ENCODE results near the gene BICD1. TPM values are rescaled to one million over a fixed set of nuclear protein-coding genes. Genes with fewer than 3 reads are reported as not detected.
"Not testable (repeated sequence)": the region's sequence is repeated elsewhere in the genome, so short reads cannot be mapped to it uniquely, and the experiment has no call there.

BICD1 gene
- total RNA-seq, 1 donor from 2014 or later = 561 TPM

DNA sequence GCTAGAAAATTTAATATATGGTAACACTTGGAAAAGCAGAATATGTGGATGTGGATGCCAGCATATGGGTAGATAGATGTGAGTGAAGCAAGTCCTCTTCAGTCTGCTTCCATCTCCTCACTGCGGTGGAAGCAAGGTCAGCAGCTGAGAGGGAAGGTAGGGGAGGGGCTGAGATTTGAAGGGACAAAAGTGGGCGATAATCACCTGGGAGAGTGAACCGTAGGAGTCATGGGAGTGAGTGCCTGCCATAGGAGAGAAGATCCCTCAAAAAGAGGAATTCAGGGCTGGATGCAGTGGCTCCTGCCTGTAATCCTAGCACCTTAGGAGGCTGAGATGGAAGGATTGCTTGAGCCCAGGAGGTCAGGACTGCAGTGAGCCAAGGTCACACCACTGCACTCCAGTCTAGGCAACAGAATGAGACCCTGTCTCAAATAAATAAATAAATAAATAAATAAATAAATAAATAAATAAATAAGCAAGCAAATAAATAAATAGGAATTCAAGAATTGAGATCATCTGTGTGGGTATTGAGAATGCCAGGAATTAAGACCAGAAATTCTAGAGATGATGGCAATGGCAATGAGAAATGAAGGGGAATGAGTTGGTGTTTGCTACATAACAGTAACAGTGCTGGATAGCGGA is 123.4 kb downstream of the BICD1 start:
- TF ChIP-seq, protein P1, sequence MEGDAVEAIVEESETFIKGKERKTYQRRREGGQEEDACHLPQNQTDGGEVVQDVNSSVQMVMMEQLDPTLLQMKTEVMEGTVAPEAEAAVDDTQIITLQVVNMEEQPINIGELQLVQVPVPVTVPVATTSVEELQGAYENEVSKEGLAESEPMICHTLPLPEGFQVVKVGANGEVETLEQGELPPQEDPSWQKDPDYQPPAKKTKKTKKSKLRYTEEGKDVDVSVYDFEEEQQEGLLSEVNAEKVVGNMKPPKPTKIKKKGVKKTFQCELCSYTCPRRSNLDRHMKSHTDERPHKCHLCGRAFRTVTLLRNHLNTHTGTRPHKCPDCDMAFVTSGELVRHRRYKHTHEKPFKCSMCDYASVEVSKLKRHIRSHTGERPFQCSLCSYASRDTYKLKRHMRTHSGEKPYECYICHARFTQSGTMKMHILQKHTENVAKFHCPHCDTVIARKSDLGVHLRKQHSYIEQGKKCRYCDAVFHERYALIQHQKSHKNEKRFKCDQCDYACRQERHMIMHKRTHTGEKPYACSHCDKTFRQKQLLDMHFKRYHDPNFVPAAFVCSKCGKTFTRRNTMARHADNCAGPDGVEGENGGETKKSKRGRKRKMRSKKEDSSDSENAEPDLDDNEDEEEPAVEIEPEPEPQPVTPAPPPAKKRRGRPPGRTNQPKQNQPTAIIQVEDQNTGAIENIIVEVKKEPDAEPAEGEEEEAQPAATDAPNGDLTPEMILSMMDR (IDR thresholded peaks at IDR 0.05; ENCODE audit: partially characterized antibody, unreplicated experiment) = no peak
- Mint-ChIP-seq H3K4me3 (ENCODE audit: unreplicated experiment) (no peak overlapping the region), H3K27ac (ENCODE audit: unreplicated experiment) (no peak overlapping the region), H3K36me3 (ENCODE audit: unreplicated experiment) (no peaks in the 10 kb centered on the region), H3K27me3 (ENCODE audit: unreplicated experiment) (peaks cover 2% of the 10 kb centered on the region), H3K4me1 (ENCODE audit: low read depth, unreplicated experiment) (peaks cover 17% of the 10 kb centered on the region), H3K9me3 (ENCODE audit: unreplicated experiment) (peaks cover 14% of the 10 kb centered on the region)
- no peak for DNase-seq

GRCh38 chr12:32230613-32230993 is 124.0 kb downstream of the BICD1 start:
- no peak overlapping the region for H3K27ac Mint-ChIP-seq (ENCODE audit: unreplicated experiment)
- peaks cover 21% of the 10 kb centered on the region for H3K4me1 Mint-ChIP-seq (ENCODE audit: low read depth, unreplicated experiment)
- DNase-seq = peak; percentile 80
- TF ChIP-seq, protein P1 (IDR thresholded peaks at IDR 0.05; ENCODE audit: partially characterized antibody, unreplicated experiment) = no peak
- peaks cover 17% of the 10 kb centered on the region for H3K9me3 Mint-ChIP-seq (ENCODE audit: unreplicated experiment)
- no peak overlapping the region for H3K4me3 Mint-ChIP-seq (ENCODE audit: unreplicated experiment)
- H3K27me3 Mint-ChIP-seq (ENCODE audit: unreplicated experiment) = peaks cover 2% of the 10 kb centered on the region
- no peaks in the 10 kb centered on the region for H3K36me3 Mint-ChIP-seq (ENCODE audit: unreplicated experiment)

DNA sequence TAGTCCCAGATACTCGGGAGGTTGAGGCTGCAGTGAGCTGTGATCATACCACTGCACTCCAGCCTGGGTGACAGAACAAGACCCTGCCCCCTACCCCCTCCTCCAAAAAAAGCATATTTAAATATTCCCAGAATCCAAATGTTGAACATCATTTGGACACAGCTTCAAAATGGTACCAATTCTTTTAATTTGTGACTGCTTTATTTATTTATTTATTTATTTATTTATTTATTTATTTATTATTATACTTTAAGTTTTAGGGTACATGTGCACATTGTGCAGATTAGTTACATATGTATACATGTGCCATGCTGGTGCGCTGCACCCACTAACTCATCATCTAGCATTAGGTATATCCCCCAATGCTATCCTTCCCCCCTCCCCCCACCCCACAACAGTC is 124.7 kb downstream of the BICD1 start:
- peaks cover 21% of the 10 kb centered on the region for H3K4me1 Mint-ChIP-seq (ENCODE audit: low read depth, unreplicated experiment)
- H3K27me3 Mint-ChIP-seq (ENCODE audit: unreplicated experiment); H3K36me3 Mint-ChIP-seq (ENCODE audit: unreplicated experiment); DNase-seq; H3K27ac Mint-ChIP-seq (ENCODE audit: unreplicated experiment); H3K4me3 Mint-ChIP-seq (ENCODE audit: unreplicated experiment): not testable (repeated sequence)
- H3K9me3 Mint-ChIP-seq (ENCODE audit: unreplicated experiment) = peaks cover 14% of the 10 kb centered on the region

DNA sequence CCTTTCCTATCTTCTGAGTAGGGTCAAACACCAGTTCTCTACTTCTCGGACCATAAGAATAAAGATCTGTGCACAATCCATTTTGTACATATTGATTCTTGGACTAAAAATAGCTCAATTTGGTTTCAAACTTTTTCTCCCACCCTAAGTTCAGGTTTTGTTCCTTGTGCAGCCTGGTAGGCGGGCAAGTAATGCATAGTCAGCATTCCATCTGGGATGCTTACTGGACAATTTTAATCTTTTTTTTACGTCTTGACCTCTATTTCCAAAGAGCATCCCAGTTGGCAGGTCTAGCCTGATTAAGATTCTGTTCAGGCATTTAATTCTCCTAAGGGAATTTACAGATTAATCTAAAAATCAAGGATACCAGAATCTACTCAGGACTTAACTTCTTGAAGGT is 126.9 kb downstream of the BICD1 start:
- TF ChIP-seq, protein P1 (IDR thresholded peaks at IDR 0.05; ENCODE audit: partially characterized antibody, unreplicated experiment) = no peak
- no peak for DNase-seq
- peaks cover 19% of the 10 kb centered on the region for H3K36me3 Mint-ChIP-seq (ENCODE audit: unreplicated experiment)
- H3K9me3 Mint-ChIP-seq (ENCODE audit: unreplicated experiment) = peaks cover 20% of the 10 kb centered on the region
- H3K27me3 Mint-ChIP-seq (ENCODE audit: unreplicated experiment) = peaks cover 6% of the 10 kb centered on the region
- H3K27ac Mint-ChIP-seq (ENCODE audit: unreplicated experiment) = peak overlapping the region; percentile 67
- peak overlapping the region; percentile 50 for H3K4me3 Mint-ChIP-seq (ENCODE audit: unreplicated experiment)
- peaks cover 14% of the 10 kb centered on the region for H3K4me1 Mint-ChIP-seq (ENCODE audit: low read depth, unreplicated experiment)

GRCh38 chr12:32235251-32235650 is 128.6 kb downstream of the BICD1 start:
- Mint-ChIP-seq H3K4me1 (ENCODE audit: low read depth, unreplicated experiment) (peaks cover 18% of the 10 kb centered on the region), H3K9me3 (ENCODE audit: unreplicated experiment) (peaks cover 20% of the 10 kb centered on the region), H3K27ac (ENCODE audit: unreplicated experiment) (peak overlapping the region; percentile 8), H3K36me3 (ENCODE audit: unreplicated experiment) (peaks cover 19% of the 10 kb centered on the region), H3K27me3 (ENCODE audit: unreplicated experiment) (peaks cover 6% of the 10 kb centered on the region), H3K4me3 (ENCODE audit: unreplicated experiment) (no peak overlapping the region)
- TF ChIP-seq, protein P1 (IDR thresholded peaks at IDR 0.05; ENCODE audit: partially characterized antibody, unreplicated experiment) = no peak
- no peak for DNase-seq

Measured in glutamatergic neuron (in vitro differentiated cells).